Left forelimb (tissue), 1 donor: Measurements from ENCODE around the gene KMT5C.

Experiments used
- DNase-seq: peaks from one replicate; pipeline ENCODE4 v3.0.0-alpha.2; 2018; ENCODE audit warnings: low spot score

Gene KMT5C

GRCh38 chr19:55386493-55386971 lies 46.9 kb downstream of the KMT5C start:
- no peak for DNase-seq

- no peak for DNase-seq
Observed at GRCh38 chr19:55387736-55388497, 48.2 kb downstream of the KMT5C start.

GRCh38 chr19:55389386-55390317 lies 50.0 kb downstream of the KMT5C start:
- DNase-seq: no peak

- DNase-seq: no peak
Observed at GRCh38 chr19:55390461-55390880, 50.8 kb downstream of the KMT5C start.

- no peak for DNase-seq
Observed at GRCh38 chr19:55391191-55391670, 51.6 kb downstream of the KMT5C start.

GRCh38 chr19:55391702-55392615 lies 52.3 kb downstream of the KMT5C start:
- DNase-seq: no peak

- no peak for DNase-seq
Observed at GRCh38 chr19:55392820-55393761, 53.4 kb downstream of the KMT5C start.
